ENCODE measurements around the gene CSTPP1.

DNA sequence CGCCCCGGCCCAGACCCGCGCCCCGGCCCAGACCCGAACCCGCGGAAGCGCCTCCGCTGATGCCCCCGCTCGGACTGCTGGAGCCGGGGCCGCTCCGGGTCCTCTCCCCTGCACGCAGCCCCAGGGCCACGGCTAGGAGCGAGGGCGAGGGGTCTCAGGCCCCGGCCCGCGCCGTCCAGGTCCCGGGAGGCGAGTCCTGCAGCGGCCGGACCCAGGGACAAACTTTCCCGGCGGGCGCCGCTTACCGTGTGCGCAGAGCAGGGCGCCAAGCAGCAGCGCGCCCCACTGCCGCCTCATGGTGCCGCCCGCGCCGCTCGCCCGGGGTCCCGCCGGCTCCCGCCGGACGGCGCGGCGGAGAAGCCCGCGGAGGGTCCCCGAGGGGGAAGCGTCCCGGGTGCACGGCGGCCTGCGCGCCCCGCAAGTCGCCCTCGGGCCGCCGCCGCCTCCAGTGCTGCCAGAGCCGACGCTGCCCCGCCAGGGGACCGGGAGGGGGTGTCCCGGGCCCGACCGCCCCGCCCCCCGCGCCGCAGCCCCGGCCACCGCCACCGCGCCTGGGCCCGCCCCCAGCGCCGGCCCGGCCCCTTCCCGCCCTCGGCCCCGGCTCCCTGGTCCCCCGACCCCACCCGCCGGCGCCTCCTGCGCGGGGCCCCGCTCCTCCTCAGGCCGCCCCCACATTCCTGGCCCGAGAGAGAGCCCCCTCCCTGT is 18.3 kb upstream of the CSTPP1 start, which contains the start of gene LRP4:
- TF ChIP-seq, protein P1, sequence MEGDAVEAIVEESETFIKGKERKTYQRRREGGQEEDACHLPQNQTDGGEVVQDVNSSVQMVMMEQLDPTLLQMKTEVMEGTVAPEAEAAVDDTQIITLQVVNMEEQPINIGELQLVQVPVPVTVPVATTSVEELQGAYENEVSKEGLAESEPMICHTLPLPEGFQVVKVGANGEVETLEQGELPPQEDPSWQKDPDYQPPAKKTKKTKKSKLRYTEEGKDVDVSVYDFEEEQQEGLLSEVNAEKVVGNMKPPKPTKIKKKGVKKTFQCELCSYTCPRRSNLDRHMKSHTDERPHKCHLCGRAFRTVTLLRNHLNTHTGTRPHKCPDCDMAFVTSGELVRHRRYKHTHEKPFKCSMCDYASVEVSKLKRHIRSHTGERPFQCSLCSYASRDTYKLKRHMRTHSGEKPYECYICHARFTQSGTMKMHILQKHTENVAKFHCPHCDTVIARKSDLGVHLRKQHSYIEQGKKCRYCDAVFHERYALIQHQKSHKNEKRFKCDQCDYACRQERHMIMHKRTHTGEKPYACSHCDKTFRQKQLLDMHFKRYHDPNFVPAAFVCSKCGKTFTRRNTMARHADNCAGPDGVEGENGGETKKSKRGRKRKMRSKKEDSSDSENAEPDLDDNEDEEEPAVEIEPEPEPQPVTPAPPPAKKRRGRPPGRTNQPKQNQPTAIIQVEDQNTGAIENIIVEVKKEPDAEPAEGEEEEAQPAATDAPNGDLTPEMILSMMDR (IDR thresholded peaks at IDR 0.05; ENCODE audit: insufficient read depth, low read length, poor library complexity, severe bottlenecking) = no peak
- TF ChIP-seq EZH2phosphoT487 (conservative IDR thresholded peaks at IDR 0.05; ENCODE audit: low read length) = no peak
